Measurements from ENCODE around the gene TDRD1.

The TDRD1 gene

GRCh38 chr10:114250716-114251115, 71.6 kb downstream of the TDRD1 start:
- POLR2A ChIA-PET, result no interaction called here
- no peak overlapping the region for H3K4me3 ChIP-seq (ENCODE audit: low read depth, low read length)
- CTCF ChIA-PET, result no interaction called here
- TF ChIP-seq CTCF (IDR thresholded peaks at IDR 0.05; ENCODE audit: insufficient read depth, low read length, missing control alignments), result no peak
- DNase-seq (ENCODE audit: low read depth, low spot score), result no peak

GRCh38 chr10:114252092-114252491, 72.9 kb downstream of the TDRD1 start:
- CTCF ChIA-PET, result no interaction called here
- POLR2A ChIA-PET, result no interaction called here

GRCh38 chr10:114252883-114253282, 73.7 kb downstream of the TDRD1 start:
- H3K4me3 ChIP-seq (ENCODE audit: low read depth, low read length), result no peak overlapping the region
- ChIA-PET CTCF (no interaction called here), POLR2A (no interaction called here)
- no peak for TF ChIP-seq CTCF (IDR thresholded peaks at IDR 0.05; ENCODE audit: insufficient read depth, low read length, missing control alignments)
- DNase-seq (ENCODE audit: low read depth, low spot score), result no peak

More at GRCh38 chr10:114252092-114252491, 72.9 kb downstream of the TDRD1 start:
- DNase-seq (ENCODE audit: low read depth, low spot score), result no peak
- TF ChIP-seq CTCF (IDR thresholded peaks at IDR 0.05; ENCODE audit: insufficient read depth, low read length, missing control alignments), result no peak
- H3K4me3 ChIP-seq (ENCODE audit: low read depth, low read length), result no peak overlapping the region

- ChIA-PET POLR2A (no interaction called here), CTCF (interaction anchor here (1.1 kb wide), 1 partner anchor 17 kb away, joined by 3 read pairs; no protein-coding TSS in a partner anchor)
- DNase-seq (ENCODE audit: low read depth, low spot score), result no peak
- H3K4me3 ChIP-seq (ENCODE audit: low read depth, low read length), result no peak overlapping the region
- TF ChIP-seq CTCF (IDR thresholded peaks at IDR 0.05; ENCODE audit: insufficient read depth, low read length, missing control alignments), result no peak
Observed at GRCh38 chr10:114255227-114255626, 76.1 kb downstream of the TDRD1 start.

GRCh38 chr10:114256008-114256765, 77.0 kb downstream of the TDRD1 start:
- CTCF ChIA-PET, result interaction anchor here (1.1 kb wide), 1 partner anchor 16 kb away, joined by 3 read pairs; no protein-coding TSS in a partner anchor
- no peak overlapping the region for H3K4me3 ChIP-seq (ENCODE audit: low read depth, low read length)
- no peak for TF ChIP-seq CTCF (IDR thresholded peaks at IDR 0.05; ENCODE audit: insufficient read depth, low read length, missing control alignments)
- POLR2A ChIA-PET, result no interaction called here
- no peak for DNase-seq (ENCODE audit: low read depth, low spot score)

- ChIA-PET POLR2A (no interaction called here), CTCF (no interaction called here)
- H3K4me3 ChIP-seq (ENCODE audit: low read depth, low read length), result no peak overlapping the region
- no peak for DNase-seq (ENCODE audit: low read depth, low spot score)
- TF ChIP-seq CTCF (IDR thresholded peaks at IDR 0.05; ENCODE audit: insufficient read depth, low read length, missing control alignments), result no peak
Observed at GRCh38 chr10:114256822-114257221, 77.7 kb downstream of the TDRD1 start.

Measured in AG04449 (cell line).